ENCODE results near the gene PLXDC1.

GRCh38 chr17:39101091-39101490 is 50.3 kb downstream of the PLXDC1 start:
- TF ChIP-seq POLR2A (IDR thresholded peaks at IDR 0.05) (no peak), CTCF (IDR thresholded peaks at IDR 0.05) (no peak)

Data from uterus (tissue), 2 donors.